Calu3 (cell line): Measurements from ENCODE around the gene PTGR1. TPM values are rescaled to one million over a fixed set of nuclear protein-coding genes. Genes with fewer than 3 reads are reported as not detected.

ENCODE experiments used
- BruUV-seq: library from RNA; stranded (reverse); fragments of 400-500 nt; replicated peaks from 2 replicates; lab custom pipeline; 2021; lab: Mats Ljungman, UMichigan
- CTCF ChIA-PET: fragments of 300-600 bp; sonication (Branson Sonifier 250); formaldehyde crosslinking; loops from one replicate; lab custom pipeline; 2022; ENCODE audit warnings: antibody characterized with exemption; lab: Charles Lee
- DNase-seq: peaks from one replicate; pipeline ENCODE4 v3.0.0; 2022
- H3K27ac Mint-ChIP-seq: one replicate; pipeline ENCODE4 v1.8.0; 2022; ENCODE audit warnings: mixed read lengths; ENCODE audit not compliant: unreplicated experiment
- H3K27me3 Mint-ChIP-seq: one replicate; pipeline ENCODE4 v1.8.0; 2022; ENCODE audit warnings: mixed read lengths; ENCODE audit not compliant: unreplicated experiment
- H3K36me3 Mint-ChIP-seq: one replicate; pipeline ENCODE4 v1.8.0; 2022; ENCODE audit warnings: mild to moderate bottlenecking, moderate library complexity, mixed read lengths; ENCODE audit not compliant: insufficient read depth, unreplicated experiment
- H3K4me1 Mint-ChIP-seq: one replicate; pipeline ENCODE4 v1.8.0; 2022; ENCODE audit warnings: mild to moderate bottlenecking, low read depth, mixed read lengths; ENCODE audit not compliant: unreplicated experiment
- H3K4me3 Mint-ChIP-seq: one replicate; pipeline ENCODE4 v1.8.0; 2022; ENCODE audit warnings: mild to moderate bottlenecking, low read depth, moderate library complexity, mixed read lengths; ENCODE audit not compliant: unreplicated experiment
- H3K9me3 Mint-ChIP-seq: one replicate; pipeline ENCODE4 v1.8.0; 2022; ENCODE audit warnings: low read depth, mixed read lengths; ENCODE audit not compliant: unreplicated experiment
- intact Hi-C: fragments of 100-400 bp; cut with micrococcal nuclease; formaldehyde crosslinking; loops from one replicate; pipeline ENCODE4 v1.10.0; 2022; ENCODE audit not compliant: unreplicated experiment
- total RNA-seq: library from RNA; stranded (reverse); gene quantifications from 2 replicates; pipeline ENCODE4 v1.2.3, GENCODE V29; 2022
- TF ChIP-seq, protein P1 (sequence below): fragments of 200-600 bp; IDR thresholded peaks from one replicate; pipeline ENCODE4 v1.8.0; 2022; ENCODE audit warnings: antibody characterized with exemption; ENCODE audit not compliant: unreplicated experiment

Gene PTGR1
- total RNA-seq, 1 experiment from 2014 or later: 24.2 TPM

DNA sequence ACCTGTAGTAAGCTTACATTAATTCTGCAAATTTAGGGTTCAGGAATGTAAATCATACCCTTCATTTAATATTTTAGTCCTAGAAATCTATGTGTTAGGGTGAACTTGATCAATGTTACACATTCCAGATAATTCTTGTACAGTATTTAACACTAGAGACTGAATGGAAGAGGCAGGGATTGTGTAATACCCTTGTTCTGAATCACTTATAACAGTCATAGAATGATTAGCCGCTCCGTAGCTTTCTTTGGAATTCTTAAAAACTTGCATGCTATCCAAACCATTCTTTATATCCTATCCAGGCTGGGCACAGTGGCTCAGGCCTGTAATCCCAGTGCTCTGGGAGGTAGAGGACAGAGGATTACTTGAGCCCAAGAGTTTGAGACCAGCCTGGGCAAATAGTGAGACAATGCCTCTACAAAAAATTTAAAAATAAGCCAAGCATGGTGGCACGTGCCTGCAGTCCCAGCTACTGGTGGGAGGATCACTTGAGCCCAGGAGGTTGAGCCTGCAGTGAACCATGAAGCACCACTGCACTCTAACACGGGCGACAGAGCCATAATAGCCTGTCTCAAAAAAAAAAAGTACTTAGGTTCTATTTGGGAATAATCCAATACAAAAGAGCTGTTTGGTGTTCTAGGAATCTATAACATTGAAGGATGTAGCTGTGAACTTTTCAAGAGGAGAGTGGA is 66.2 kb downstream of the PTGR1 start:
- intact Hi-C loops: no loop called here
- DNase-seq: no peak
- Mint-ChIP-seq H3K4me3 (no peak overlapping the region), H3K9me3 (peaks cover 6% of the 10 kb centered on the region), H3K4me1 (no peaks in the 10 kb centered on the region), H3K27ac (no peak overlapping the region), H3K27me3 (no peaks in the 10 kb centered on the region), H3K36me3 (no peaks in the 10 kb centered on the region)
- TF ChIP-seq, protein P1, sequence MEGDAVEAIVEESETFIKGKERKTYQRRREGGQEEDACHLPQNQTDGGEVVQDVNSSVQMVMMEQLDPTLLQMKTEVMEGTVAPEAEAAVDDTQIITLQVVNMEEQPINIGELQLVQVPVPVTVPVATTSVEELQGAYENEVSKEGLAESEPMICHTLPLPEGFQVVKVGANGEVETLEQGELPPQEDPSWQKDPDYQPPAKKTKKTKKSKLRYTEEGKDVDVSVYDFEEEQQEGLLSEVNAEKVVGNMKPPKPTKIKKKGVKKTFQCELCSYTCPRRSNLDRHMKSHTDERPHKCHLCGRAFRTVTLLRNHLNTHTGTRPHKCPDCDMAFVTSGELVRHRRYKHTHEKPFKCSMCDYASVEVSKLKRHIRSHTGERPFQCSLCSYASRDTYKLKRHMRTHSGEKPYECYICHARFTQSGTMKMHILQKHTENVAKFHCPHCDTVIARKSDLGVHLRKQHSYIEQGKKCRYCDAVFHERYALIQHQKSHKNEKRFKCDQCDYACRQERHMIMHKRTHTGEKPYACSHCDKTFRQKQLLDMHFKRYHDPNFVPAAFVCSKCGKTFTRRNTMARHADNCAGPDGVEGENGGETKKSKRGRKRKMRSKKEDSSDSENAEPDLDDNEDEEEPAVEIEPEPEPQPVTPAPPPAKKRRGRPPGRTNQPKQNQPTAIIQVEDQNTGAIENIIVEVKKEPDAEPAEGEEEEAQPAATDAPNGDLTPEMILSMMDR: no peak
- no TSS peak for BruUV-seq
- CTCF ChIA-PET: interaction anchor here (0.5 kb wide), 1 partner anchor 647 kb away, joined by 8 read pairs; no protein-coding TSS in a partner anchor

DNA sequence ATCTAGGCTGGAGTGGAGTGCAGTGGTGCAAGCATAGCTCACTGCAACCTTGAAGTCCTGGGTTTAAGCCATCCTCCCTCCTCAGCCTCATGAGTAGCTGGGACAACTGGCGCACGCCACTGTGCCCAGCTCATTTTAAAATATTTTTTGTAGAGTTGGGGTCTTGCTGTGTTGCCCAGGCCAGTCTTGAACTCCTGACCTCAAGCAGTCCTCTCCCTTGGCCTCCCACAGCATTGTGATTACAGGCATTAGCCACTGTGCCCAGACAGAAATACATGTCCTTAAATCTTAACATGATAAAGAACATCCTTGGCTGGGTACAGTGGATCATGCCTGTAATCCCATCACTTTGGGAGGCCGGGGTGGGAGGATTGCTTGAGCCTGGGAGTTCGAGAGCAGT is 67.7 kb downstream of the PTGR1 start:
- DNase-seq: no peak
- H3K36me3 Mint-ChIP-seq: no peaks in the 10 kb centered on the region
- H3K27ac Mint-ChIP-seq: no peak overlapping the region
- TF ChIP-seq, protein P1: no peak
- intact Hi-C loops: no loop called here
- H3K27me3 Mint-ChIP-seq: peaks cover 1% of the 10 kb centered on the region
- H3K9me3 Mint-ChIP-seq: peaks cover 6% of the 10 kb centered on the region
- CTCF ChIA-PET: no interaction called here
- H3K4me3 Mint-ChIP-seq: no peak overlapping the region
- no peaks in the 10 kb centered on the region for H3K4me1 Mint-ChIP-seq
- BruUV-seq: no TSS peak

DNA sequence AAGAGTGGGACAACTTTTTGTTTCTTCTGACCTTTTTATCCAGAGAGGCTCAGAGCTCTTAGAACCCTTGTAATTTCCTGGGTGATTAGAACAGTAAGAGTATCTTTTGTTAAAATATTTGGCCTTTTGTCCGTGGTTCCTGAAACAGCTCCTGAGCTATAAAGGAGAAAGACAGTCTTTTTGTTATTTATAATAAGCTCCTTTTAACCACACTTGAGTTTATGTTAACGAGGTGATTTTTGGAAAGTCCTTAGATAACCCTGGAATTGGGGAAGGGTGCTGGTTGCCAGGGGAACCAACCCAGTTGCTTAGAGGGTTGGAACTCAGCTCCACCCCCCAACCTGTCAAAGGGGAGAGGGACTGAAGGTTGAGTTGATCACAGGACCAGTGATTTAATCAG is 69.7 kb downstream of the PTGR1 start:
- no peak for DNase-seq
- H3K27ac Mint-ChIP-seq: no peak overlapping the region
- no TSS peak for BruUV-seq
- peaks cover 20% of the 10 kb centered on the region for H3K27me3 Mint-ChIP-seq
- CTCF ChIA-PET: interaction anchor here (0.5 to 0.6 kb wide), 2 partner anchors 76 to 443 kb away, joined by 3 to 4 read pairs; no protein-coding TSS in a partner anchor
- peaks cover 8% of the 10 kb centered on the region for H3K9me3 Mint-ChIP-seq
- no peaks in the 10 kb centered on the region for H3K36me3 Mint-ChIP-seq
- intact Hi-C loops: no loop called here
- TF ChIP-seq, protein P1: no peak
- H3K4me1 Mint-ChIP-seq: peaks cover 7% of the 10 kb centered on the region
- H3K4me3 Mint-ChIP-seq: no peak overlapping the region

DNA sequence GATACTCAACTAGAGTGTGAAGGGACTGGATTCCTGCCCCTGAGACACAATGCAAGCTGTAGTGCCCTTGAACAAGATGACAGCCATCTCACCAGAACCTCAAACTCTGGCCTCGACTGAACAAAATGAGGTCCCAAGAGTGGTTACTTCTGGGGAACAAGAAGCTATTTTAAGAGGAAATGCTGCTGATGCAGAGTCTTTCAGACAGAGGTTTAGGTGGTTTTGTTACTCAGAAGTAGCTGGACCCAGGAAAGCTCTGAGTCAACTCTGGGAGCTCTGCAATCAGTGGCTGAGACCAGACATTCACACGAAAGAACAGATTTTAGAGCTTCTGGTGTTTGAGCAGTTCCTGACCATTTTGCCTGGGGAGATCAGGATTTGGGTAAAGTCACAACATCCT is 72.1 kb downstream of the PTGR1 start:
- H3K27me3 Mint-ChIP-seq: peaks cover 20% of the 10 kb centered on the region
- peaks cover 12% of the 10 kb centered on the region for H3K9me3 Mint-ChIP-seq
- peaks cover 7% of the 10 kb centered on the region for H3K4me1 Mint-ChIP-seq
- H3K4me3 Mint-ChIP-seq: no peak overlapping the region
- intact Hi-C loops: no loop called here
- no TSS peak for BruUV-seq
- TF ChIP-seq, protein P1: no peak
- CTCF ChIA-PET: no interaction called here
- no peaks in the 10 kb centered on the region for H3K36me3 Mint-ChIP-seq
- DNase-seq: no peak
- H3K27ac Mint-ChIP-seq: no peak overlapping the region
